Measurements from ENCODE around the gene MICAL2.

MICAL2 gene

DNA sequence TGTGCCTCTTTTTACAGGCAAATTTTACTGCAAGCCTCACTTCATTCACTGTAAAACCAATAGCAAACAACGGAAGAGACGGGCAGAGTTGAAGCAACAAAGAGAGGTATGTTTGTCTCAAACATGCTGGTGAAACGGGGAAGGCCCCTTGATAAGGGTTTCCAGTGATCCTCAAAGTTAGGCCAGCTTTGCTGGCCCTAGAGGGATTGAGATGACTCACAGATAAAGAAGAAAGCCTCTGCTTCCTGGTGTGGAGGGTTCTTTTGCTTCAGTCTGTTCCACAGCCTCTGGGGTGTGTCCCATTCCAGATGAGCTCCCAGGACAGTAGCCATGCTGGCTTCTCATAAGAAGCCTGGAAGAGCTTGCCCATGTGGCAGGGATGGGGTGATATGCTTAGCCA, 148.1 kb downstream of the MICAL2 start:
- DNase-seq = peak; percentile 72

DNA sequence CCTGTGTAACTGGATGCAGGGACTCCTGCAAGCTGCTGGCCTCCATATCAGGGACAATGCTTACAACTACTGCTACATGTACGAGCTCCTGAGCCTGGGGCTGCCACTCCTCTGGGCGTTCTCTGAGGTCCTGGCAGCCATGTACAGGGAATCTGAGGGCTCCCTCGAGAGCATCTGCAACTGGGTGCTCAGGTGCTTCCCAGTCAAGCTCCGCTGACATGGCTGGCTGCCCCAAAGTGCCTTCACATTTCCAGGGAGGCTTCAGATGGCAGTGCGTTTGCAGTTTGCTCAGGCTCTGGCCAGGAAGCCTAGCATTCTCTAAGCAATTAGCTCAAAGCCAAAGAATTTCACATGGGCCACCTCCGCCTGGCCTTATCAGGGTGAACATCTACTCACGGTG, 149.6 kb downstream of the MICAL2 start:
- DNase-seq = no peak

DNA sequence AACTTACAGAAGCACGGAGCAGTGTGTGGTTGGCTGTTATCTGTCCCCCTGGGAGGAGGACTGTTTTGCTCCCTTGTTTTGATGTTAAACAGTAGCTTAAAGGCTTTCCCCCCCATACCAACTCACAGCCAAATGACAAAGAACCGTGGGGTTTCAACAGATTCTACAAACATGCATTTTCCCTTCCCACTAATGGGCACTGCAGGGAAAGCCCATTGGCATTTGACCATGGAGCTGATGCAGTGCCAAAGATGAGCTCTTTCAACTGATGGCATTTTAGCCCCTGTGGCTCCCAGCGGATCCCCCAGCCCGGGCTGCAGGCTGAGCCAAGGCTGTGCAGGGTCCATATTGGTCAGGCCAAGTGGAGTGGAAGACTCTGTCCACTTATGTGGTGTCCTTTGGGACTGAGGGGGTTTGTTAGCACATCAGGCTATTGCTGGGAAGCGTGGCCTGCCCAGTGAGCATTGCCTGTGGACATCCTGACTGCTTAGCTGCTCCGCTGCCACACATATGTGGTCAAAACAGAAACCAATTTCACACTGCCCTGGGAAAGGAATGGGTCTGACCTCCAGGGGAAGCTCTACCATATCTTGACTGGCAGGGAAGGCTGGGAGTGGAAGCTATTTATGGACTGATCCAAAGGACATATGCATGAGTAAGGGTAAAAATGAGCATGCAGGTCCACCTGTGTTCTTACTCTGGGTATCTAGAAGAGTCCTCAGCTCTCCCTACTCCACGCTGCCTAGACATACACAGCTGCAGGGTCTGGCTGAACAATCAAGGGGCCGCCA, 150.5 kb downstream of the MICAL2 start:
- DNase-seq = no peak

DNA sequence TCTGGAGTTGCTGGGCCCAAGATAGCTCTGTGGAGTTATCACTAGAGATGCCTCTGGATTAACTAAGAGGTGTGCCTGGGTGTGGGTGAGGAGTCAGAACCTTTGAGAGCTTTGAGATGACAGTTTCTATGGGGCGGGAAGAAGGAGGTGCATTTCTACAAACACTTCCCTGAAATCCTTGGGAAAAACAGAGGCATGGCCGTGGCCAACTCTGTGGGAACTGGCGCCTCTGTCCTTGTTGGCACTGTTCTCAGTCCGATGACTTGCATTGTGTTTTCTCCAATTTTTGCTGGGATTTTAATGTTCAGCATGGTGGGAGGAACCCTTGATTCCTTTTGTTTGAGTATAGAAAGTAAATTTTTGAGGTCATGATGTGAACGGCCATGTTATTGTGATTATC, 151.2 kb downstream of the MICAL2 start:
- no peak for DNase-seq

DNA sequence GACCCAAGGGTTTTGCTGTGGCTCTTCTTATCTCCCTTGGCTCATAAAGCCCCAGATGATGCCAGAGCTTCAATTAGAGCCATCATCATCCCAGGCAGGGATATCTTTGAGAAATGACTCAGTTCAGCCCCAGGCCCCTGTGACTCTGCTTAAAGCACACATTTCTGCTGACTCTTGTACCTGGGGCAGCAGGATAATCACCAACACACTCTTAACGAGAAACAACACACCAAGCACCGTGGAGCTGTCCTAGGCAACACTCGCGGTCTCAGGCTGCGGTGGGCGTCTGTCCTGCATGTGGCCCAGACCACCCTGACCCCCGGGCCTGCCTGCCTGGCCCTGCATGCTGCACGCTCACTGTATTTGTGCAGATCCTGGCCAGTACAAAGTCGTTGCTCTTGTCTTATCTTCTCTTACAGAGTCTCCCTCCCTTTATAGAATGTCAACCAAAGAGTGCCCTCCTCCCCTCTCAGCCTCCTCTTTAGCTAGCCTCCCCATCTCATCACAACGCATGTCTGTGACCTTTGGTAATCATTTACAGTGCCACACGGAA, 152.8 kb downstream of the MICAL2 start:
- DNase-seq = peak; percentile 34

DNA sequence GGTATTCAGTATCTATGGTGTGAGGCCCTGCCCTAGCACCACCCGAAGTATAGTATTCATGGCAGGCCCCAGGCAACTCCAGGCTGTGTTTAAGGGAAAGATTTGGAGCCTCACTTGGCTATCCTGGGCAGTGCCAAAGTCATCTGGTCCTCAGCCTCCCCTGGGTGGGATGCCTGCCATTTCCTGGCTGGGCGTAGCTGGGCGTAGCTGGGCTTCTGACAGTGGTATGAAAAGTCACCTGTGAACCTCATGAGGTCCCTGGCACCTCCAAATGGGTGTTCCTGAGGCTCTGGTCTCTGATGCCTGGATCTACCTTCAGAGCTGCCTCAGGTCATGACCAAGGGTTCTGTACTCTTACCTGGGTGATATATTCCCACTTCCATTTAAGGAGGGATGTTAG, 154.0 kb downstream of the MICAL2 start:
- no peak for DNase-seq

DNA sequence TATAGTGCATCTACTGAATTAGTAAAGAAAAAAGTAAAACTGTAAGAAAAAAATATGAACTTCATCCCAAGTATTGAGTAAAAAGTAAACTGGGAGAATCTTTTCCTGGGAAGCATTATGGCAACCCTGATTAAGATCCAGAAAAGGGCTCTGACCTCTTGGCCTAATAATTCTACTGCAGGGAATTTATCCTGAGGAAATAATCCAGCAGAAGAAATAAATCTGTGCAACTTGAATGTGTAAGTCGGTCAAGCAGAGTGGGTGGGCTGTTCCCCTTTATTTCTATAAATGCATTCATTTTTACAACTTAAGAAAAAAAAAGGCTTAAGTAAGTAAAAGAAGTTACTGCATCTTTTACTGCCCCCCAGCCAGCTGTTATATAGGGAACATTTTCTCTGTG, 155.7 kb downstream of the MICAL2 start:
- no peak for DNase-seq

DNA sequence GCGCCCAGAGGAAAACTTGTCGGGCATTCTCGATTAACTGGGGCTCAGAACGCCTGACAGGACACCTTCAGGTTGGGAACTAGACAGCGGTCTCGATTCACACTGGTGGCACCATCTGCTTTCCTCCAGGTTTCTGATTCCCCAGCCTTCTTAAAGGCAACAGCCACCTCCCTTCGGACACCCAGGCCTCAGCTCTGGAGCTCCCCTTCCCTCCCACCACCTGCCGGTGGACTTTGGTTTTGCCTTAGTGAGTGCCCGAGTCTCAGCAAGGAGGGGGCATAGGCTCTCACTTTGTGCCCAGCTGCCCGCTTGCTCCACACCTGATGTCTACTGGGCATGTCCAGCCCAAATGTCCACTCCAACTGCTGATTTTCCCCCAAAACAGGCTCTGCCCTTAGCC, 156.6 kb downstream of the MICAL2 start:
- DNase-seq = no peak

DNA sequence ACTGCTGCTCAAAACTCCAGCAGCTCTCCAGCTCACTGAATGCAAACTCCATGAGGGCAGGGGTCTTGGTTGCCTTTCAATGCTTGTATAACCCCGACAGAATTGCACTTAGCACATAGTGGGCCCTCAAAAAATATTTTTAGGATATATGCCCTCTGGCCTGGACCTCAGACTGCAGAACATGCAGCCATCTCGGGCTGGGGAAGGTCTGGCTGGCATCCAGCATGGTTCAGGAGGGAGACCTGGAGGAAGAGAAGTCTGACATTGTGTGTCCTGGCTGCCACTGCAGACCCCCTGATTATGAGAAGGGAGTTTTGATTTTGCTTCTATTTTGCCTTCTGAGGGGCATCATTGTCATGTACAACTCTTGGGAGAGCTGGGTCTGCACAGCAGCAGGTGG, 157.5 kb downstream of the MICAL2 start:
- DNase-seq = no peak

DNA sequence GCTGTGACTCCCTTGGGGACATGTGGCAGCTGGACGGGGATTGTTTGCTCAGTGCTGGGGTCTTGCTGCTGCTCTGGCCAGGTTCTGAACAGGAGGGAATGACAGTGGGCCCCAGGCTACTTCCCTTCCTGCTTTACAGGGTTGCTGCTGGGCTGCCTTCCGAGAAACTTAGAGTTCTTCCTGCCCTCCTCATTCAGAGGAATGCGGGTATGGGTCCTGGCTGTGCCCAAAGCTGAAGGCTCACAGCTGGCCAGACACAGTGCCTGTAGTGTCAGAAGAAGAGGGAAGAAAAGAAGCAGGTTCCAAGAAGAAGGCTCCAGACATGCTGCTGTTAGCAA, 158.7 kb downstream of the MICAL2 start:
- DNase-seq = peak; percentile 69

DNA sequence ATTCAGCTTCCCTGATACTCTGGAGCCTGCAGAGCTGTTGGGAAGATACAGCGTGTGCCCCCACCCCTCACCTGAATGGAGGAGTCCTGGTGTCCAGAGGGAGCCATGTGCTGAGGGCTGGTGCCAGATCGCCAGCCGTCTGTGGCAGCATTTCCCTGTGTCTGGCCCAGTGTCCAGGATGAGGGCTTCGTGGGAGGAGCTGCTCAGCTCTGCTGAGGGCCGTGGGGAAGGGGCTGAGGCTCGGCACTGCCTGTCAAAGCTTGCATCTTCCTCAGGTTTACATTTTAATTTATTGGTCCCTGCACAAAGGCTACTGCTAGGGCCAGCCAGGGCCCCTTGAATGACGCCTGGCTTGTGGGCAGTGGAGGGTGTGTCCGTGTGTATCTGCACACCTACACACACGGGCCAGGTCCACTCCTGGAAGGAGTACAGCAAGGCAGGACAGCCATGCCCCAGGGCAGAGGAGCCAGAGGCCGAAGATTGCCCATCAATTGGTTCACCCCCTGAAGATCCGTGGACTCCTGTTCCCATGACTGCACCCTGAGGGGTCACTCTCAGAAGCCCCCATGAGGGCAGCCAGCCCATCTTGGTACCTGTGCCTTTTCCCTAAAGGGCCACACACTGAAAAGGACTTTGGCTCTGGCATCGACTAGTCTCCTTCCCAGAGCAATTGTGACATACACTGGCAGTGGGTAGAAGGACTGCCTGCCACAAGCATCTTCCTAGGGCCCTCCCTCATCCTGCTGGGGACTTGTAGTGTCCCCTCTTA, 159.2 kb downstream of the MICAL2 start:
- no peak for DNase-seq

DNA sequence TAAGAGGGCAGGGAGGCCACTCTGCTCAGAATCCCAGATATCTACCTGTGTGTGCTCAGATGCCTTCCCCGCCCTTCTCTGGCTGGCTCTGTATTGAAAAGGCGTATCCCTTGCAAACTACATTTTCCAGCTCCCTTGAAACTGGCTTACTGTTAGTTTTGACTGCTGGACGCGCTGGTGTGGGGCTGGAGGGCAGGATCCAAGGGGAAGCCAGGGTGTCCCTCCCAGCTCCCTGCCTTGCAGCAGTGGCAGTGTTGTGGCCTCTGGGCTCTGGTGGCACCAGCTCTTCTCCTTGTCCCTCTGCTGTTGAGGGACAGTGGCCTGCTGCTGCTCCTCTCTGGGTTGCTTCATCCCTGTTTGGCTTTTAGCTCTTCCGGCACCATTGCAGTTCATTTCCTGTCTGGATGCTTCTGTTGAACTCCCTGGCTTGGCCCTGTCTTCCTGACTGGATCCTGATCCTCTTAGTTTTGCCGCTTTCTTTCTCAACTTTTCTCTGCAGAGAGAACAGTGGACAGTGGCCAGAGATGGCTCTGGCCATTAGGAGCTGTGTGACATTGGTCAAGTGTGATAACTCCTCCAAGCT, 159.9 kb downstream of the MICAL2 start:
- no peak for DNase-seq

DNA sequence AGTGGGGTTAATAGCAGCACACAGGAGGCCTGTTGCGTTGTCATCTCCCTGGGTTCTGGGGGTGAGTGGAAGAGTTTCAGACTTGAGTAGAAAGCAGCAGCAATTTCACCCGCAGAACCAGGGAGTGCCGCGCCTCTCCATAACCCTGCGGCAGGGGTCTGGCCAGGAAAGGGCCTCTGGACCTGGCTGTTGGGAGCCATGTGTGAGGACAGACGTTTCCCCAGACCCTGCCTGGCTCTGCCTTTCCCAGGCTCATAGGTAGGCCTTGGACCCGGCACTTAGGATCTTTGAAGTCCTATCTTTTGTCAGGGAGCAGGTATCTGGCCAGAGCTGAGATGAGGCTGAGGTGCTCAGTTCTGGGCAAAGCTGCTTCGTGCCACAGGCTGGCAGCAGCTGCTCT, 160.4 kb downstream of the MICAL2 start:
- no peak for DNase-seq

DNA sequence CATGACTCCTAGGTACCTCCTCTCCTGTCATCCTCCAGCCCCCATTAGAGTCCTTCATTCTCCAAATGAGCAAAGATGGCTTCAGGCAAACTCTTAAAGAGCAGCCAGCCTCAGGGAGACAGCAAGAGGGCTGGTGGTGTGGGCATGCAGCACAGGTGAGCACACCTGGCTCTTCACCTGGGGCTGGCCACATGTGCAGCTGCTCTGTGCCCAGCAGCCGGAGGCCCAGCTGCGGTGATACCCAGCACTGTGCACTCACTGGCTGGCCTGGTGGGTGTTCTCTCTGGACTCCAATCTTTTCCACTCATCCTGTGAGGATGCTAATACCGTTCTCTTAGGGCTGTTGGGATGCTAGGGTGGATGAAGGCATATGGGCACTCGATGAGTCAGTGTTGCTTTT, 160.9 kb downstream of the MICAL2 start:
- DNase-seq = no peak

DNA sequence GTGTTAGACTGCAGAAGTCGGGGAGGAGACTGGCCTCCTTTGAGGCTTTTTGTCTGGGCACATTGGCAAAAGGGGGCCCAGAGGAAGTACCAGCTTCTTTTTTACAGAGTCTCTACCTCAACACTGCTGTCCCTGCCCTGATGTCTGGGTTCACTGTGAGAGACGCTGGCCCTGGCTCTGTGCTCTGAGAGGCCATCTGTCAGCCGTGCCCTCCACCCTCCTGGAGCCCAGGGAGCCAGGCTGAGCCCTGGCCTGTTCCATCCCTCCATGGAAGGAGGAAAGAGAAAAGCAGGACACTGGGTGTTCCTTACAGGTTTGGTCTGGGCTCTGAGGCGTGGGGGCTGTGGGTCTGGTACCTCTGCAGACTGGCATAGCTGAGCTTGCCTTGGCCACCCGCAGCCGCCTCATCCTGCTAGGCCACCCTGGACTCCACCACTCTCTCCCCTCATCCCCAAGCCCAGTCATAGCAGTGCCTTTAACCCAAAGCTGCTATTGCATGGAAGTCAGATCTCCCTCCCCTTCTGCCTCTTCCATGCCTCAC, 161.5 kb downstream of the MICAL2 start:
- DNase-seq = no peak

DNA sequence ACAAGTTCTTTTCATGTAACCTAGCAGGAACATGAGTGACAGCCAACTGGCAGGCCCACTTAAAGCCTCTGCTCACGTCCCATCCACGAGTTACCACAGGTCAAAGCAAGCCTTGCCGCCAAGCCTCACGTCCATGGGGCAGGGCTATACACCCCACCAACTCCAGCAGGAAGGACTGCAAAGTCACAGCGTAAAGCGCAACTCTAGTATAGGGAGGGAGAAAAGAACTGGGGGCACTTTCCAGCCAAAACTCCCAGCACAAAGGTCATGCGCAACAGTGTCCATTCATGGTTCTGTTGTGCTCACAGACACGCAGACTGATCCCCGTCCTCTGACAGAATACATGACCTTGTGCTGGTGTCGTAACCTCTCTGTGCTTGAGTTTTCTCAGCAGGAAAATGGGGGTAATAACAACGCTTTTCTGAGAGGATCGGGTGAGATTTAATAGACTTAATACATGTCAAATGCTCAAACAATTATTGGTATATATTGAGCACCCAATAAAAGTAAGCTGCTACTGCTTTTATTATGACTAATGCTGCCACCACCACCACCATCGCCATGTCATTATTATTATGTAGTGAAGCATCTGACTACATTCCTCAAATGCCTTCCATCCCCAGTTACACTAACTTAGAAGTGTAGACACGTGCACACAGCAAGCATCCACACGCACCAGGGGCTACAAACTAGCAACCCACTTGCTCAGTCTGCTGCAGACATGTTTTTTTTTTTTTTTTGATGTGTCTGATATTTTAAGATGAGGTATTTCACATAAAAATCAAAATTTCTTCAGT, 162.6 kb downstream of the MICAL2 start:
- no peak for DNase-seq

DNA sequence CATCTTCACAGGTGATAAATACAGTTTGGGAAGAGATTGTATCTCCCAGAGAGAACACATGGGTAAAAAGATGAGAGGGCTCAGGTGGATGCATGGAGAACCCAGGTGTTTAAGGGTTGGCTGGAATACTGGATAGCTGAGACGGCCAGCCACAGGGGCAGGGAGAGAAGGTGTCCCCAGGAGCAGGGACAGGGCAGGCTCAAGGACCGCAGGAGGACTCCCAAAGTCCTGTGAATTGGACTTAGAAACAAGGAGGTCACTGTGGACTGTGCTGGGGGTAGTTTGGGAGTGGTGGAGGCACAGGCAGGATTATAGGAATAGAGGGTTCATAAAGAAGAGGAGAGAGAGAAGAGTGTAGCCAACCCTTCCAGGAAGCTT, 163.2 kb downstream of the MICAL2 start:
- no peak for DNase-seq

DNA sequence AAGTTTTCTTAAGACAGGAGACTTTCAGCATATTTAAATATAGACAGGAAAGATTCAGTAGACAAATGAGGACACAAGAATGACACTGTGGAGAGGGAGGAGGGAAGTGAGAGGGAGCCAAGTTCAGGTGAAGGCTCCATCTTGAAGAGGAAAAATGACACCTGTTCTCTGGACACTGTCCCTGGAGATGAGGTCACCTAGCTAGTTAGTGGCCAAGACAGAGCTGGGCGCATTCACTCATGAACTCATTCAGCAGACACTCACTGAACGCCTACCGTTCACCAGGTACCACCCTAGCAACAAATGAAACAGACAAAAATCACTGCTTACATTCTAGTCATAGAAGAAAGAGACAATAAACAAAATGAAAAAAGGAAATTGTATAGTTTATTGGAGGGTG, 163.7 kb downstream of the MICAL2 start:
- DNase-seq = no peak

DNA sequence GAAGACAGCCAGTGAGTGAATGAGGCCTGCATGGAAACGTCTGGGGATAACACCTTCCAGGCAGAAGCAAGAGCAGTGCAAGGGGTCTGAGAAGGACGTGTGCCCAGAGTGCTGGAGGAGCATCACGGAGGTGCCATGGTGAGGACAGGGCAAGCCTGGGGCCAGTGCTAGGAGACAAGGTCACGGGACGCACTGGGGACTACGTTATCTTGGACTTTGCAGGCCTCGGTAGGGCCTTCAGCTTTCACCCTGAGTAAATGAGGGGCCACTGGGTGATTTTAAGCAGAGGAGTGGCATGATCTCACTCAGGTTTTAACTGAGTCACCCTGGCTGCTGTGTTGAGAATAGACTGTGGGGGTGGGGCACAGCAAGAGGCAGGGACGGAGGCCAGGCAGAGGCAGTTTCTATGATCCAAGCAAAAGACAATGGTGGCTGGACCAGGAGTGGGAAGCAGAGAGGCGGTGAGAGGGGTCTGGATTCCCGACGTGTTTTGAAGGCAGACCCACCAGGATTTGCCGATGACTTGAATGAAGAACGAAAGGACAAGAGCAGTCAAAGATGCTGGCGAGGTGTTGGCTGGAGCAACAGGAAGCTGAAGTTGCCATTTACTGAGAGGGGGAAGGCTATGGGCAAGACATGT, 164.3 kb downstream of the MICAL2 start:
- DNase-seq = no peak

DNA sequence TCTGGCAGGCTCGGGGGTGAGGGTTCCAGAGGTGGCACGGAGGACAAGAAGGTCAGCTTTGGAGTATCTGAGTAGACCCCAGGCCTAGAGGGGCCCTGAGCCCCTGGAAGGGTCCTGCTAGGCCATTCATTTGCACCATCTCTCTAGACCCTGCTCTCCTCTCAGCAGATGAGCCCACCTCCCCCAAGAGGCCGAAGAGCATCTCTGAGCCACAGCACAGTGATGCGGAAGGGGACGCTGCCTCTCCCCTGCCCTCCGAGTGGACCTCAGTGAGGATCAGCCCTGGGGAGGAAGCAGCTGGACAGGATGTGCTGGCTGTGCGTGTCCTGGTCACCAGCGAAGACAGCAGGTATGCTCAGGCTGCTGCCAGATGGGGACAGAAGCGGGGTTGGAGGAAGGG, 165.4 kb downstream of the MICAL2 start:
- no peak for DNase-seq

DNA sequence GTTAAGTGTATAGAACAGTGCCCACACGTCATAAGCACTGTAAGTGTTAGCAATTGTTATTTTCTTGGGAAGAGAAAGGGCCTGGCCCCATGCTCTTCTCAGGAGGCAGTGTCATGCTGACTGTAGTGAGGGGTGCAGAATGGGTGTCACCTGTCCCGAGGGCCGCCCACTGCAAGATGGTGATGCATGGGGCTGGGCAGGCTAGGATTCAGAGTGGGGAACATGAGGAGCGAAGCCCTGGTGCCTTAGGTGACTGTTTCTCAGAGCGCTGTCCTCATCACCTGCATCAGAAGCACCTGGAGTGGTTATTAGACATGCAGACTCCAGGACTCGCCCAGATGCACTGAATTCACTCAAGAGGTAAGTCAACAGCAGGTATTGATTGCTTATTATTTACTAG, 166.0 kb downstream of the MICAL2 start:
- no peak for DNase-seq

DNA sequence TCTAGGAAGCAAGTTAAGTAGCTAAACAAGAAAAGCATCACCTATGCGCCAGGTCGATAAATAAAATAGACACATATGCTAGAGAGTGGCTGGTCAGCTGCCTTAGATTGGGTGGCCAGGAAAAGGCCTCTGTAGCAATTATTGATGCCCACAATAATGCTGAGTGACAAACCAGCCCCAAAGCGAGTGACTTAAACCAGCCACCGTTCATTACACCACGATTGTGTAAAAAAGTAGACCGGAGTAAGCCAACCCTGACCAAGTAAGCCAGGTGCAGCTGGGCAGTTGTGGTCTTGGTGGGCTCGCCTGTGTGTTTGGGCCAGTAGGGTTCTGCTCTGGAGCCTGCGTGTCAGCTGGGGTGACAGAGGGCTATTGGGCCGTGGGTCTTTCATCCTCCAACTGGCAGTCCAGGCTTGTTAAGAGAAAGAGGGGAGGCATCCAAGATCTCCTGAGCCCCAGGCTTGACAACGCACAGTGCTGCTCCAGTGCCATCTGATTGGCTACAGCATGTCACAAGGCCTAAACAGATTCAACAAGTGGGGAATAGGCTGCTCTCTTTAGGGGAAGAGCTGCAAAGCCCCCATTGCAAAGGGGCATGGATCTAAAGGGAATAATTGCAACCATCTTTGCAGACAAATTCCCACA, 166.6 kb downstream of the MICAL2 start:
- DNase-seq = no peak
